Fibroblast of skin of right biceps (primary cell): Measurements from ENCODE around the gene ANKRD44.
"Not testable (repeated sequence)": the region's sequence is repeated elsewhere in the genome, so short reads cannot be mapped to it uniquely, and the experiment has no call there.

Source experiments
- DNase-seq: peaks from one replicate; pipeline ENCODE4 v3.0.0-alpha.2; 2013

Gene ANKRD44

GRCh38 chr2:197071213-197071612 is 239.4 kb downstream of the ANKRD44 start:
- DNase-seq: no peak

- DNase-seq: no peak
These were observed 240.6 kb downstream of the ANKRD44 start for GRCh38 chr2:197069958-197070357.

- DNase-seq: not testable (repeated sequence)
These were observed 248.0 kb downstream of the ANKRD44 start for GRCh38 chr2:197062574-197062973.

- DNase-seq: no peak
These were observed 251.1 kb downstream of the ANKRD44 start for GRCh38 chr2:197059477-197059876.

GRCh38 chr2:197058777-197059300 is 251.7 kb downstream of the ANKRD44 start:
- DNase-seq: no peak

- DNase-seq: no peak
These were observed 252.6 kb downstream of the ANKRD44 start for GRCh38 chr2:197057959-197058358.

GRCh38 chr2:197055045-197055444 is 255.5 kb downstream of the ANKRD44 start:
- no peak for DNase-seq

GRCh38 chr2:197054437-197054836 is 256.1 kb downstream of the ANKRD44 start:
- peak; percentile 48 for DNase-seq

GRCh38 chr2:197052356-197052755 is 258.2 kb downstream of the ANKRD44 start:
- no peak for DNase-seq

- DNase-seq: no peak
These were observed 265.5 kb downstream of the ANKRD44 start for GRCh38 chr2:197045115-197045514.

GRCh38 chr2:197042739-197043196 is 267.8 kb downstream of the ANKRD44 start:
- DNase-seq: no peak

- peak; percentile 15 for DNase-seq
These were observed 272.6 kb downstream of the ANKRD44 start for GRCh38 chr2:197037863-197038398.

GRCh38 chr2:197035002-197035401 is 275.6 kb downstream of the ANKRD44 start:
- DNase-seq: no peak

- DNase-seq: no peak
These were observed 276.3 kb downstream of the ANKRD44 start for GRCh38 chr2:197034292-197034691.

GRCh38 chr2:197033222-197033621 is 277.4 kb downstream of the ANKRD44 start:
- peak; percentile 17 for DNase-seq

- DNase-seq: no peak
These were observed 278.8 kb downstream of the ANKRD44 start for GRCh38 chr2:197031803-197032202.

GRCh38 chr2:197030090-197030489 is 280.5 kb downstream of the ANKRD44 start:
- DNase-seq: no peak

- no peak for DNase-seq
These were observed 281.9 kb downstream of the ANKRD44 start for GRCh38 chr2:197028633-197029032.

GRCh38 chr2:197028230-197028629 is 282.4 kb downstream of the ANKRD44 start:
- peak; percentile 89 for DNase-seq

GRCh38 chr2:197024206-197024605 is 286.4 kb downstream of the ANKRD44 start:
- no peak for DNase-seq

GRCh38 chr2:197020921-197021320 is 289.7 kb downstream of the ANKRD44 start:
- not testable (repeated sequence) for DNase-seq

GRCh38 chr2:197013098-197013497 is 297.5 kb downstream of the ANKRD44 start:
- no peak for DNase-seq

GRCh38 chr2:197011801-197012641 is 298.6 kb downstream of the ANKRD44 start:
- DNase-seq: peak; percentile 49

- DNase-seq: no peak
These were observed 299.6 kb downstream of the ANKRD44 start for GRCh38 chr2:197011021-197011417.
